Activated naive CD4-positive, alpha-beta T cell treated with Interleukin-2 at 50 U/mL for 16 hours (primary cell): ENCODE measurements around the gene APBA2.

ENCODE experiments used
- DNase-seq: peaks from one replicate; pipeline ENCODE4 v3.0.0-alpha.2; 2020

APBA2 gene

DNA sequence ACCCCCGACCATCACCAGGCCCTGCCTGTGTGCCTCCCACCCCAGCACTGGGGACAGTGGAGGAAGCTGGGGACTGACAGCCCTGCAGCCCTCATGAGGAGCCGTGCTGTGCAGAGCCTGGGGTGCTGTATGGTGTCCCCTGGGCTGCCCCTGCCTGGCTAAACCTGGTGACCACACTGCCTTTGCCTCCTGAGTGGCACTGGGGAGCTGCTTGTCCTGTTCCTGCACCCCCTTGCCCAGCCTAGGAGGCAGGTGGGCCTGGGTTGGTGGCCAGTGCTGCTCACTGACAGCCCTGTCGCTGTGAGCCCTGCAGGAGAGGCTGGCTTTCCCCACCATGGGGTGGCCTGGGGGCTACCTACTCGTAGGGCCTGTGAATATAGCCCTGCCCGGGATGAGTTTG is 224.4 kb downstream of the APBA2 start:
- no peak for DNase-seq

DNA sequence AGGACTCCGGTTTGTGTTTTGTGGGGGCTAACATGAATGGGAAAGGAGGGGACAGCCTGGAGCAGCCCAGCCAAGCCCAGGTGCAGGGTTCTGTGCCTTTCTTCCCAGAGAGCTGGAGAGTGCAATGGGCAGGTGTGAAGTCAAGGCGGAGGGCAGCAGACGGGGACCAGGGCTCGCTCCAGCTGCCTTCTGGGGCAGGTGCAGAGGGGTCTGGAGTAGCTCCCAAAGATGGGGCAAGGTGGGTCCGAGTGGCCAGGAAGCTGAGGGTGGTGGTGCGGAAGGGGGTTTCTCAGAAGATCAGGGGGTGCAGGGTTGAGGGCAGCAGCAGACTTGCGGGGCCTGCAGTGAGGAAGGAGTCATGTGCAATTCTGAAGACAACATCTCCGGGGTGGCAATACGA is 225.0 kb downstream of the APBA2 start:
- no peak for DNase-seq

DNA sequence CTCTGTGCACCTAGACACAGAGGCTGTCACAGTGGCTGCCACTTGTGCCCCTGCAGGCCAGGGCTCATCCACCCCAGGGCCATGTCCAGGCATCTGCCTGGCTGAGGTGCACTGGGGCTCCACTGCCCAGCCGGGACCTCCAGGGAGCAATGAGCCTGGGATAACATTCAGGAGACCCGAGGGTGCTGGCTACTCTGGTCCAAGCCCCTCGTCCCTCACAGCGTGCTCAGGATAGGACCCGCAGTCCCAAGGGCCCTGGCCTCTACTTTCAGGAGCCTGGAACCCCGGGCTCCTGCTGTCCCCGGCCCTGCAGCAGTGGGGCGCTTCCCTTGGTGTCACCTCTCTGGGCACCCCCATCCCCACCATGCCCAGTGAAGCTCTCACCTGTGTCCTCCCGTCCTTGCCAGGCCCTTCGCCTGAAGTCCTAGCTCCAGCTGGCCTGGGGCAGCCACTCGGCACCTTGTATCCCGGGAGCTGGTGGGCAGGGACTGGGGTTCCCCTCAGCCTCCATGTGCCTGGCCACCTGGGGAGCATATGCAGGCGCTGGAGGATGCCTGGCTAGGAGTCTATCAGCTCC is 226.0 kb downstream of the APBA2 start:
- no peak for DNase-seq

DNA sequence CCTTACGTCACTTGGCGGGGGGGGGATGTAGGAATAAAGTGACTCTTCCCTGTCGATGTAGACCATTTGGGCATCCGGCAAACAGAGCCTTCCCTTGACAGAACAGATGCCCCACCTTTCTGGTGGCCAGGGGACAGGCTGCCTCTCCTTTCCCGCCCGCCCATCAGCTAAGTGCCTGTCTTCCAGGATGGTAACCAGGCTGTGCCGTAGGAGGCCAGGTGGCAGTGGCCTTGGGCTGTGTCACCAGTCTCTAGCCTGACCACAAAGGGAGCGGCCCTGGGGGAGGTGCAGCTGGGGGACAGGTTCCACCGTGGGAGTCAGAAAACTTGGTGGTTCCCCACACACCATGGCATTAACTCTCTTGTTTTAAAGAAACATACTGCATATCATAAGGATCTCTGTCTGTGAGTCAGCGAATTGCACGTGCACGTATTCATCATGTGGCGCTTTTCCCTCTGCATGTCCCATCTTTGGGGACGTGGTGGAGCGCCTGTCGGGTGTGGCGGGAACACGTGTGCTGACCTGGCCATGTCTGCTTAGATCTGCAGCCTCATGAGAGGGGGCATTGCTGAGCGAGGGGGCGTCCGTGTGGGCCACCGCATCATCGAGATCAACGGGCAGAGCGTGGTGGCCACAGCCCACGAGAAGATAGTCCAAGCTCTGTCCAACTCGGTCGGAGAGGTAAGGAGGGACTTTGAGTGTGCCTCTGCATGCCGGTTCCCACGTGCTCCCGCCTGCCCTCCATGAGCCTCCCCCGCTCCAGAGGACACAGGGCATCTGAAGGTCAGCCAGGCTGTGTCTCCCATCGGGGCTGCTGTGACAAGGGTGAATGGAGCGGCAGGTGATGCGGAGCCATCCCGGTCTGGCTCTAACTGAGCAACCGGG is 227.8 kb downstream of the APBA2 start:
- DNase-seq: no peak

DNA sequence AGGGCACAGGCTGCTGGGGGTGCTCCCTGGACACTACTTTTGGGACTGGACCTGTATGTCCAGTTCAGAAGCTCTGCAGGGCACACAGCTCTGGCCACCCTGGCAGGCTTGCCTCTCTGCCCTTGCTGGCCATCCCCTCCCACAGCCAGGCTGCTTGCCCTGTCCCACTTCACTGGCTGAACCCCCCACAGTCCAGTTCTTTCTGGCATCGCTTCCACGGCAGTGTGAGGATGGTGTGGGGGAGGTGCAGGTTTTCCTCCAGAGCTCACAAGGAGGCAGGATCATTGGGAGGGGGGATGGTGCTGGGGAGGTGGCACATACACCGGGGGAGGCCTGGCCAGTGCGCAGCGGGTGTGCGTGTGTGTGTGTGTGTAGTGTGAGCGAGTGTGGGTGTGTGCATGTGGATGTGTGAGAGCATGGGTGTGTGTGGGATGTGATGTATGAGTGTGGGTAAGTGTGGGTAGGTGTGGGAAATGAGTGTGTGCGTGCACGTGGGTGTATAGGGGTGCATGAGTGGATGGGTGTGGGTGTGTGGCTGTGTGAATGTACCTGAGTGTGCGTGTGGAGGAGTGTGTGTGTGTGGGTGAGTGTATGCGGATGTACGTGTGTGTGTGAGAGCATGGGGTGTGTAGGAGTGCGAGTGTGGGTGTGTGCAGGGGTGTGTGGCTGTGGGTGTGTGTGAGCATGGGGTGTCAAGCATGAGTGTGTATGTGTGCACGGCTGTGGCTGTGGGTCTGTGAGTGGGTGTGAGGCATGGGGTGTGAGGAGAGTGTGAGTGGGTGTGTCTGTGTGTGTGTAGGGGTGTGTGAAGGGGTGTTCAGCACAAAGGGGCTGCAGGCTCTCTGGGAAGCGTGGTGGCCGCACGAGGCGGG is 228.7 kb downstream of the APBA2 start:
- no peak for DNase-seq

DNA sequence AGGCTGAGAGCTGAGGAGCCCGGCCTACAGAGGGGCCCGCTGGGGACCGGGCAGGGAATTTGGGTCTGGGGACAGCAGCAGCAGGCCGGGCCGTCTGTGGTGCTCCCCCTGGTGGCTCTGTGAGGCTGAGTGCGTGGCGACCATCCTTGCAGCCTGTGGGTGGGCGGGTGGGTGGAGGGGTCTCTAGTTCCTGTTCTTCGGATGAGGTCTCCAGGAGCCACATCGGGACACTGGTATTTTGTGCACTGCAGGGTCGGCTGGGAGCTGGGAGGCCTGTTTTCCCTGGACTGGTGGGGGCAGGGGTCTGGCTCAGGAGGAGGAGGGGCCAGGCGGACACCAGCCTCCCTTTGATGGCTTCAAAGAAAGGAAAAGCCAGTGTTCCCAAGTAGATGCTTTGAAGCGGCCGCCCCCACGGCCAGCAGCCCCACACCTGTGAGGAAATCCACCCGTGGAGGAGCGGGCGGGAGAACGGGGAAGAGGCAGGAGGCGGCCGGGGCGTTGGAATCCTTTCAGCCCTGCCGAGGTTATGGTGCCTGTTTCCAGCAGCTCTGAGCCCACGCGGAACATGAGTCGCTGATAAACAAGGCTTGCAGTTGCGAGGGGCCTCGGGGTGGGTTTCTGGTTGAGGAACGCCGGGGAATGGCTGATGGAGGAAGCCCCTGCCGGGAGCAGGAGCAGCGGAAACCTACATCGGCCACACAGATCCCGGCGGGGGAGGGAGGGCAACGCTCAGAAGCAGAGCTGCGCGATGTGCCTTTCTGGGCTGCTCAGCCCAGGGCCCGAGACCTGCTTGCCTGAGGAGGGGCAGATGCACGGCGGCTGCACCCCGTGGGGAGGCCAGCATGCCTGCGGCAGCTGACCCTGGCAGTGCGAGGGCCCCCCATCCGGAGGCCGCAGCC is 229.6 kb downstream of the APBA2 start:
- DNase-seq: no peak

DNA sequence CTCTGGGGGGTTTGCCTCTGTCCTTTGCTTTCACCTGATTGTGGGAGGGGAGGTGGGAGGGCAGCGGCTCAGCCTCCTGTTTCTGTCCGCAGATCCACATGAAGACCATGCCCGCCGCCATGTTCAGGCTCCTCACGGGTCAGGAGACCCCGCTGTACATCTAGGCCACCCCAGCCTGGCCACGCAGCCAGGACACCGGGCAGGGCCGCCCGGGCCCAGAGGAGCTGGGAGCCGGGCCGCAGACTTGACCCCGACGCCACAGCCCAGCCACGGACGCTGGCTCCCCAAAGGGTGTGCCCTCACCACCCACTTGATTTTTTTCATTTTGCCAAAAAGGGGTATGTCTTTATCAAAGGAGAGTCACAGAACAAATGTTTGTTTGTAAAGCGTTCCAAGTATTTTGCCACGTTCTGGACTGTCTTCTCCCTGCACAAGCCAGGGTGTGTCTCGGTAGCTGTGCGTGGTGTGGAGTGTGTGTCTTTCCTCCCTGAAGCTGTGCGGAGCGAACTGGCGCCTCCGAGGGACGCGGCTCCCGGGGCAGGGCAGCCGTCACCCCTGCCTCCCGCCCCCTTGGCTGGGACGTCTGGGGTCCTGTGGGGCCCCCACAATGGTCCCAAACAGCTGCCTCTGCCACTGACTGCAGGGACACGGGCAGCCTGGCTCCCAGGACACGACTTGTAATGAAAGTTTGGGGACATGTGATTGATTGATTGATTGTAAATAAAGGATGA is 231.4 kb downstream of the APBA2 start:
- DNase-seq: no peak

DNA sequence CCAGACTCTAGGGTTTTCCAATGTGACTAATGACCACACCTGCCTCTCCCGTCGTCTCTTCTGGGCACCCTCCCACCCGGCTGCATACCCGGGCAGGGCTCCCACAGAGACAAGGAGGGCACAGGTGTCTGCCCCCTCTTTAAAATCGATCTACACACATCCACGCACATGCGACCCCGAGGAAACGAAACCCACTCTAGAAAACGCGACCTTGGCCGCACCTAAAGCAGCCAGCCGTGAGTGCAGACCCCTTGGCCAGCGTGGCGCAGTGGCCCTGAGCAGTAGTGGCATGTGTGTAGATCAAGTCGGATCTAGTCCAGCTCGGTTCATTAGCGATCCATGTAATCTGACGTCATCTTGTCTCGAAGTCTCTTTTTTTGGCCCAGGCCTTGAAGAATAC is 232.0 kb downstream of the APBA2 start:
- DNase-seq: no peak

DNA sequence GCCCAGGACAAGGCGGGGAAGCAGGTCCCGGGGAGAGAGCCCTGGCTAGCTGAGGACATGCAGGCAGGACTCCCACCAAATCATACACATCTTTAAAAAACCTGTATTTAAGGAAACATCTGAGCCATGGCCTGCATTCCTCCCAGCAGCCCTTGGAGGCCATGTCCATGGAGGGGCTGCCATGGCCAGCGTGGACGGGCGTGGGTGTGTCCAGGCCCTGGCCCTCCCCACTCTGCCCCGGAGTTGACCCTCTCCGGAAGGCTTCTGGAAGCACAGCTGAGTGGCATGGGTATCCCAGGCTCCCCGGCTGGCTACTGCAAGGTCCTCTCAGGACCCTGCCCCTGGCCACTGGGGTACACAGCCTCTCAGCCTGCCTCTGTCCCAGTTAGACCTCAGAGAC is 234.1 kb downstream of the APBA2 start:
- no peak for DNase-seq

DNA sequence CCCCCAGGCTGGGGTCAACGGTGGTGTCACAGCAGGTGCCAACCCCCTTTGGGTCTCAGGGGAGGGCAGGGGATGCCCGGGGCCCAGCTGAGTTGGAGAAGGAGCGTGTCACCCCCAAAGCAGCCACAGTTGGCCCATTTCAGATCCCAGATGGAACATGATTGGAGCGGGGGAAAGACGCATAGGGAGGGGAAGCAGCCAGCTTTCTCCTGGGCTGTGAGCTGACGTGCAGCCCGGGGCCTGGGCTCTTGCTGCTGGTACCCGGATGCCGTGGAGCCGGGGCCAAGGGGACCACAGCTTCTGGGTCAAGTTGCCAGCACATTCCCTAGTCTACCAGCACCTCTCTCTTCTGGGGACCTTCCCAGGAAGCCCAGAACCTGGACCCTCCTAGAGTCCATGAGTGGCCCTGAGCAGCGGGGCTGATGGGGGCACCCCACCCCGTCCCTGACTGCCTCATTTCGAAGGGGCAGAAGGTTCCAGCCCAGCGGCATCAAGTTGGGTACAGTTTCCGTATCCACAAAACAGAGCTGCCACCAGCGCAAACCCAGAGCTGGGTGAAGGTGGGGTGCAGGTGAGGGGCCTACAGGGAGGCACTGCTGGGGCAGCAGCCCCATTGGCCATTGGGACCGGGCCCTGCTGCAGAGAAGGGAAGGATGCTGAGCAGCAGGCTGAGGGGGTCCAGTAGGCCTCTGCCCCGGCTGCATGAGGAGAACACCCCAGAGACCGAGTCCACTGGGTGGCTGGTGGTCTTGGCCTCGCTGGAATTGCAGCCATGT is 235.0 kb downstream of the APBA2 start:
- DNase-seq: no peak

DNA sequence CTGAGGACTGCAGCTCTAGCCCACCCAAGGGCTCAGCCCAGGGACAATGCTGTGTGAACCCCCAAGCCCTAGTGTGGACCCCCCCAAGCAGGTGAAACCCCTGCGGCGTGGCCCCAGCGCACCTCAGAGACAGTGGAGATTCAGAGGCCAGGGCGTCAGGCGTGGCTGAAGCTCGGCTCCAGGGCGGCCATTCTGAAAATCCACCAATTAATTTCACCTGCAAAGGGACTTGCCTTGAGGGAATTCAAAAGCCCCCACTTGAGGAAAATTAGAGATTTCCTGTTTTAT is 235.5 kb downstream of the APBA2 start:
- DNase-seq: no peak

DNA sequence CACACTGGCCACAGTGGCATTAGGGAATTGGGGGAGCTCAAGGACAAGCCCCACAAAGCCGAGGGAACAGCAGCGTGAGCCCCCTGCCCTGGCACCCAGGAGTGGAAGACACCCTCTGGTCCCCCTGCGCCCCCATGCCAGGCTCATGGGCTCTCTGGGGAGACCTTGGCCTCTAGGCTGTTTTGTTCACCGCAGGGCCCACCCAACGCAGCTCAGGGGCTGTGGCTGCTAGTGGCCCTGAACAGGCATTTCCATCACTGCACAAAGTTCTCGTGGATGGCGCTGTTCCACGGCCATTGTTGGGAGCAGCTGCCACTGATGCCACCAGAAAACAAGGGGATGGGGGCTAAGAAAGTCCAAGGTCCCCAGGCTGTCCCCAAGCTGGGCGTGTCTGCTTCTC is 236.1 kb downstream of the APBA2 start:
- no peak for DNase-seq

DNA sequence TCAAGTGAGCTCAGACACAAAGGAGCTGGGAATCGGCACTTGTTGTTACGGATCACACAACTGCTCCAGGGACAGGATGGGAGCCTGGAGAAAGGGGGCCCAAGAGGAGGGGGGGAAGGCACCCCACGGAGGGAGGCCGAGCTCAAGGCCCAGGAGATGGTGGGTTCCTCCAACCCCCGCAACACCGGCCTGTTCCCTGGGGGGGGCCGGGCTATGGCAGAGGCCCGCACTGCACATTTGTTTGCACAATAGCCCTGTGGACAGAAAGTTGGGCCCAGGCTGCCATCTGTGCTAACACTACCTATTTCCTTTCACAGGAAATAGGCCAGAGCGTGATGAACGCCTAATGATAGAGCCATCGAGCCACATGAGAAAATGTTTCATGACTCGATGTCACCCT is 236.7 kb downstream of the APBA2 start:
- no peak for DNase-seq

DNA sequence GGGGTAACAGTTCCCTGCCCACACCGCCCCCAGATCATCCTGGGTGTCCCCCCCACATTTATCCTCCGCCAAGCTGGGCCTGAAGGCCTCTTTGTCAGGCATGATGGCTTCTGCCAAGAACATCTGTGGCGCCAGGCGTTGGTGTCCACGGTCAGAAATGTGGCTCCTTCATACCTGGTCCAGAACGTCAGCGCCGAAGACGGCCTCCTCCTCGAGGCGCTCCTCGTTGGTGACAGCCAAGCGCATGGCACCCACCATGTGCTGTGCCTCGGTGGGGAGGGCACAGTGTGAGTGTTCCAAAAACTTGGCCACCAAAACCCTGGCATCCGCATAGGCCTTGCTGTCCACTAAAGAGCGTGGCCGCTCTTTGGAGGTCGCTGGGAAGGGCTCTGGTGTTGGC is 237.4 kb downstream of the APBA2 start:
- DNase-seq: no peak

DNA sequence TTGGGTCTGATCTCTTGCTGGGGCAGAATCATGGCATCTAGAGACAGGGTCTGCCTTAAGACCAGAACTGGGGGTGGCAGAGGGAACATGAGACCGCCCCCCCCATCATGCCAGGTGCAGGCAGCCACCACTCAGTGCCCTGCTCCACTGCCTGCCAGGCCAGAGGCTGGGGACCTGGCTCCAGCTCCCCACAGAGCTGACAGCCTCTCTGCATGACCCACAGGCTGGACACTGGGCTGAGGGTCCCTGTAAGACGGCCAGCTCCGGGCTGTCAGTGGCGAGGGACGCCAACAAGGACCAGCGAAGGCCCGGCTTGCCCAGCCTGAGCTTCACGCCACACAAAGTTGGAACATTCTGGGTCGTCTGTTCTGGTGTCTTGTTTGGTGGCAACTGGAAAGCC is 238.2 kb downstream of the APBA2 start:
- DNase-seq: no peak

DNA sequence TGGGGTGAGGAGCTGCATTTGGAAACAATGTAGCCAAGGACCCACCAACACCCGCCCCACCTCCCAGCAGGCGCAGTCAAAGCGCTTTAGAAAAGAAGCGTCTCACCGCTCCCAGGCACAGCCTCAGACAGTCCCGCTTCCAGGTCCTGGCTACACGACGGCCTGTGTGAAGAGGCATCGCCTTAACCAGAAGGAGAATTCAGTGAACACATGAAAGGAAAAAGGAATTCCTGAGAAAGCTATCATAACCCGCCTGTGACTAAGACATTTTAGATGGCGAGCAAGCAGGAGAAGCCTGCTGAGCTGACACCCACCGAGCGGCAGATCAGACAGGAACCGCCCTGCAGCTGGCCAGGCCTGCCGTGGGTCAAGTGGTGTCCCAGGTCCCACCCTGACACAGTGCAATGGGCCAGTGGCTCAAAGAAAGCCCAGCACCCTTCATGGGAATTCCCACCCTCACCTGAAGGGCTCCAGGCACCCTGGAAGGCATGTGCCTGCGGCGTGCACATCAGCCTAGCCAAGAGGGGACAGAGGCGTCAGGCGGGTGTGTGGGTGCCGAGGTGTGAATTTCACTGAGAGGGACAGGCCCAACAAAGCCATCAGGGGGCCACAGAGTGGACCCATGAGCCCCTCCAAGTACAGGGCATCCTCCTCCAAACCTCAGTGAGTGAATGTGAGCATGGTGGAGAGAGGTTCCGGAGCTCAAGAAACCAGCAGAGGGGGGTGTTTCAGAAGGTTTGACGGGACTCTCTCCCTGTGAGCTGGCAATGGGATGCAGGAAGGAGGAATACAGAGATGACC is 239.0 kb downstream of the APBA2 start:
- DNase-seq: no peak

DNA sequence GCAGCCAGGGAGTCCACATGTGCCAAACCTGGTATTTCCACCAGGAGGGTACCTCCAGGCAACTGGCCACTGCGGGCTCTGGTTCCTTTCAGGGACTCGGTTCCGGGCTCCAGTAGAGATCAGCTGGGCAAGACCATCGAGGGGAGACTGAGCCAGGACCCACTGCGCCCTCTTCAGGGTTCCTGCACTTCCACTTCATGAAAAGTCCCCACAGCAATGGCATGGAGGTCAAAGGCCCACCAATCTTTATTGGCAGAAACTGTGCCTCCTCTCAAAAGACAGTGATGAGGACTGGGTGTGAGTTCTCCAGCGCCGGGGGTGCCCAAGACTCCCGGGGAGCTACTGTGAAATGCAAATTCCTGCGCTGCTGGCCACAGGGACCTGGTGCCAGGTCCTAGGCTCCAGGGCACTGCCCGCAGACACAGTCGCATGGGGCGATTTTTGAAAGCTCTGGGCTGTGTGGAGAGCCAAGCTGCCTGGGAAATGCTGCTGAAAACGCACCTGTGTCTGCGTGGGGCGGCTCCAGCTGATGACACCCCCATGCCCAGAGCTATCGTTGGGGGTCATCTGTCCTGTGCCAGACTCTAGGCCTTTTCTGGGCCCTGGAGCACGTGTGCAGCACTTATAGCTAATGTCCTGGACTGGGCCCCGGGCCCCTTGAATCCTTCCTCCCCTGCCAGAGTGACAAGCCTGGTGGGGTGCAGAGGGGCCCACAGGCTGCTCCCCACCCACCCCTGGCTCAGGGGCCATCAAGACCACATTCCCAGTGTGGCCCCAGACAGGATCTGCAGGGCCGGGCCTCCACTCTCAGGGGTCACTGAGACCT is 239.8 kb downstream of the APBA2 start:
- no peak for DNase-seq

DNA sequence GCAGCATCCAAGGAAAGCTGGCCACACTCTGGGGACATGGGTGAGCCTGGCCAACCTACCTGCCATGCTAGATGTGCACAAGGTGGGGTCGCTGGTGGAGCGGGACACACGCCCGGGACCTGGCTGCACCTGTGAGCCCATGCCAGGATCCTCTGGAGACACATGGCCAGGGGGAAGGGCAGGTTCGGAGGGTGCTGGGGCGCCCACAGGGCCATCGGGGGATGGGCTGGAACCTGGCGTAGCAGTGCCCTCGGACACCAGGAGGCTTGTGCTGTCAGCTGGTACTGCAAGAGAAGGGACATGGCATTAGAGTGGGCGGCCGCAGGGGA is 240.4 kb downstream of the APBA2 start:
- DNase-seq: no peak

DNA sequence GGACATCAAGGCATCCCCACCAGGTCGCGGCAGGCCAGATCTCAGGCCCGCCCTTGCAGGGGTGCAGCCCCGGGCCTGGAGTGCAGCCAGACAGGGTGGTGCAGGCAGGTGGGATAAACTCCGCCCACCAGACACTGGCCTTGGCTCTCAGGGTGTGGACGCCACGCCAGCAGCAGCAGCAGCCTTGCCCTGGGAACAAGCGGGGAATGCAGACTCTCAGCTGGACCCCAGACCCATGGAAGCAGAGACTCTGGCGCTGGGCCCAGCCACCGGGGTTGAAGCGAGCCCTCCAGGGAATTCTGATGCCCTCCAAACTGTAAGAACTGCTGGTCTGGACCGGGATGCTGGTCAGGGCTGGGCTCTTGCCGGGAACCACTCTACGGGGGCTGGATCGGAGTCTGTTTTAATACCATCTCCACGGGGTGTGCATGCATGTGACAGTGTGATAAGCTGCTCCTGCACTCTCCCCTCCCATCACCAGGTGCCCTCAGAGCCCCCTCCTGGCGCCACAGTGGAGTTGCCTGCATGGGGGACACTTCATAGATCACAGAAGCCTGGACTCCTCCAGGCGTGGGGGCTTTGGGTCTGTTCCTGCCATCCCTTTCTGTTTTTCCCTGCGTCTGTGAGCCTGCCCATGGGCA is 241.2 kb downstream of the APBA2 start:
- DNase-seq: no peak
